ENCODE data around the gene C19orf85.

The C19orf85 gene

DNA sequence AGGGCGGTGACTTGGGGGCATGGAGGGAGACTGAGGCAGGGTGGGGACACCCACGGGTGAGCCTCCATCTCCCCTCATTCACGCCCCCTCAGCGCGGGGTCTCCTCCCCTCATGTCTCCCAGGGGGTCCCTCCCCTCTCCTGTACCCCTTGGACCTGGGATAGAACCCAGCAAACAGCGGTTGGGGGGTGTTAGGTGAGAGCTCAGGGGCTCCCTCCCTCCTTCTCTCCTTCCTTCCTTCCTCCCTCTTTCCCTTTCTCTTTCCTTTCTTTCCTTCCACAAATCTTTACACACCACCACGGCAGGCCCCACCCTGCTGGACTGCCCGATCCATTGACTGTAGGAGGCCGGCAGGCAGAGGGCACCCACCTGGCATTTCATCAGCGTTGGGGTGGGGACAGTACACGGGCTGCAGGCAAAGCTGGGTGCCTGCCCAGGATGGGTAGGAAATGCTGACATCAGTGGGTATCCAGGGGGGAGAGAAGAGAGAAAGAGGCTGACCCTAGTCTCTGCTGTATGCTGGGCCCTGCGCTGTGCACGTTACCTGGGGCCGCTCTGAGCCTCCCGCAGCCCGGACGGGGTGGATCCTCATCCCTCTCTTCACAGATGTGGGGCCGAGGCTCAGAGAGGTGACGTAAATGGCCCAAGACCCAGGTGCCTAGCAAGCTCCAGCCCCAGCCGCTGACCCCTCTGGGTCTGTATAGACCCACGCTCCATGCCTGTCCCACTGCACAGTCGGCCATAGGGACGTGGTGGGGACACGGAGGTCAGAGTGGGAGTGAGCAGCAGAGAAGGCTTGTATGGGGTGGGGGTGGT is 27.2 kb upstream of the C19orf85 start:
- no peak for DNase-seq (ENCODE audit: low spot score)
- Histone ChIP-seq H2BK5ac (ENCODE audit: low read length) (no peak overlapping the region), H3K4me2 (ENCODE audit: insufficient read depth, low read length, poor library complexity, severe bottlenecking) (no peak overlapping the region), H3K27ac (replicated peaks; ENCODE audit: low read length) (no peak overlapping the region), H3K79me1 (ENCODE audit: low read depth, low read length) (peaks cover 6% of the 10 kb centered on the region), H3K14ac (ENCODE audit: low read length) (no peak overlapping the region), H3K27me3 (ENCODE audit: control insufficient read depth in 3 of 3, insufficient read depth in 3 of 3, low read depth in 1 of 3, low read length in 3 of 3) (no peaks in the 10 kb centered on the region), H4K91ac (ENCODE audit: low read depth, low read length, poor library complexity) (no peak overlapping the region), H4K8ac (ENCODE audit: low read depth, low read length) (no peak overlapping the region), H3K23ac (ENCODE audit: low read depth, low read length, poor library complexity) (peak overlapping the region; percentile 11), H2BK15ac (ENCODE audit: low read length) (no peak overlapping the region), H2BK120ac (ENCODE audit: low read depth, low read length) (no peak overlapping the region), H3K9ac (ENCODE audit: low read depth, low read length, poor library complexity) (no peak overlapping the region), H3K4me3 (ENCODE audit: low read length in 2 of 2) (no peak overlapping the region), H2AK5ac (ENCODE audit: low read depth, low read length) (peak overlapping the region; percentile 81), H3K4ac (ENCODE audit: low read length) (peak overlapping the region; percentile 42), H3K18ac (ENCODE audit: low read length) (peak overlapping the region; percentile 24), H3K9me3 (replicated peaks in 1 of 2; ENCODE audit: control insufficient read depth in 2 of 2, insufficient read depth in 1 of 2, low read depth in 1 of 2, low read length in 2 of 2) (no peaks in the 10 kb centered on the region), H3K4me1 (ENCODE audit: control insufficient read depth in 2 of 2, insufficient read depth in 1 of 2, low read depth in 1 of 2, low read length in 2 of 2) (peaks cover 24 to 39% of the 10 kb centered on the region in 2 donors), H2AFZ (ENCODE audit: low read length) (peak overlapping the region; percentile 73), H3K36me3 (replicated peaks in 1 of 2; ENCODE audit: control insufficient read depth in 2 of 2, insufficient read depth in 2 of 2, low read length in 2 of 2) (no peaks in the 10 kb centered on the region), H2BK12ac (ENCODE audit: low read length) (no peak overlapping the region)
- no CpG with 5 or more reads among the region's 24 CpGs for WGBS, 2 donors (ENCODE audit: extremely low coverage in 2 of 2, insufficient read length in 2 of 2, insufficient replicate concordance in 1 of 2)

DNA sequence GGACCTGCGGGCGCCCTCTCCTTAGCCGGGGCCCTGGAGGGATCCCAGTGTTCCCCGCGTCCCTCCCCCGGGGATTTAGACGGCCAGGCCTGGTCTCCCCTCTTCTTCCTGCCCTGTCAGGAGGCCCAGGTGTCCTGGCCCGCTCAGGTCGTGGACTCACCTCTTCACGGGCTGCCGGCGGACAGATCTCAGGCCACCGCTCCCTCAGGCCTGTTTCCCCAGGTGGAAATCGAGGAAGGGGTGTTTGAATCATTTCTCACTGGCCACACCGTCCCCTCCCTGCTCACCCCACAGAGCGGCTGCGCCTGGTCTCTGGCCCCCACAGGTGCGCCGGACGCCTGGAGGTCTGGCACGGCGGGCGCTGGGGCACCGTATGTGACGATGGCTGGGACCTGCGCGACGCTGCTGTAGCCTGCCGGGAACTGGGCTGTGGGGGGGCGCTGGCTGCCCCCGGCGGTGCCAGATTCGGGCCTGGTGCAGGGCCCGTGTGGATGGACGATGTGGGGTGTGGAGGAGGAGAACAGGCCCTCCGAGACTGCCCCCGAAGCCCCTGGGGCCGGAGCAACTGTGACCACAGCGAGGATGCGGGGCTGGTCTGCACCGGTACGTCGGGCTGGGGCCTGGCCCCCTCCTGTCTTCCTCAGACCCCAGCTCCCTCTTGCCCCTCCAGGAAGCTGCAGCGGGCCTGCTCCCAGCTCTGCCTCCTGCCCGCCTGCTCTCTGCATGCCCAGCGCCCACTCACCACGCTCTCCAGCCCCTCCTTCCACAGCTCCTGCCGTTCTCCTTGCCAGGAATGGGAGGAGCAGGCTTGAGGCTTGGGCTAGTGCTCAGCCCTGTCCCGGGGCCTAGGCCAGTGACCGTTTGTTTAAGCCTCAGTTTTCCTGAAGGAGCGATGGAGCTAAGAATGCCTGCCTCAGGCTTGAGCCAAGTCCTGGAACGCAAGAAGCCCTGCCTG is 26.2 kb upstream of the C19orf85 start:
- H2AFZ ChIP-seq (ENCODE audit: low read length), result peak overlapping the region; percentile 73
- no peaks in the 10 kb centered on the region for H3K36me3 ChIP-seq (replicated peaks in 1 of 2; ENCODE audit: control insufficient read depth in 2 of 2, insufficient read depth in 2 of 2, low read length in 2 of 2)
- no peak overlapping the region for H2BK5ac ChIP-seq (ENCODE audit: low read length)
- peaks cover 8% of the 10 kb centered on the region for H3K79me1 ChIP-seq (ENCODE audit: low read depth, low read length)
- peaks cover 29 to 48% of the 10 kb centered on the region in 2 donors for H3K4me1 ChIP-seq (ENCODE audit: control insufficient read depth in 2 of 2, insufficient read depth in 1 of 2, low read depth in 1 of 2, low read length in 2 of 2)
- no peak overlapping the region for H3K27ac ChIP-seq (replicated peaks; ENCODE audit: low read length)
- H3K23ac ChIP-seq (ENCODE audit: low read depth, low read length, poor library complexity), result peak overlapping the region; percentile 43
- no peaks in the 10 kb centered on the region for H3K27me3 ChIP-seq (ENCODE audit: control insufficient read depth in 3 of 3, insufficient read depth in 3 of 3, low read depth in 1 of 3, low read length in 3 of 3)
- H3K9ac ChIP-seq (ENCODE audit: low read depth, low read length, poor library complexity), result peak overlapping the region; percentile 3
- H3K9me3 ChIP-seq (replicated peaks in 1 of 2; ENCODE audit: control insufficient read depth in 2 of 2, insufficient read depth in 1 of 2, low read depth in 1 of 2, low read length in 2 of 2), result no peaks in the 10 kb centered on the region
- no CpG with 5 or more reads among the region's 52 CpGs for WGBS, 2 donors (ENCODE audit: extremely low coverage in 2 of 2, insufficient read length in 2 of 2, insufficient replicate concordance in 1 of 2)
- H3K4me3 ChIP-seq (ENCODE audit: low read length in 2 of 2), result no peak overlapping the region
- H3K4me2 ChIP-seq (ENCODE audit: insufficient read depth, low read length, poor library complexity, severe bottlenecking), result no peak overlapping the region
- H2AK5ac ChIP-seq (ENCODE audit: low read depth, low read length), result peak overlapping the region; percentile 81
- H2BK12ac ChIP-seq (ENCODE audit: low read length), result peak overlapping the region; percentile 41
- peak overlapping the region; percentile 71 for H3K14ac ChIP-seq (ENCODE audit: low read length)
- no peak overlapping the region for H4K91ac ChIP-seq (ENCODE audit: low read depth, low read length, poor library complexity)
- no peak overlapping the region for H4K8ac ChIP-seq (ENCODE audit: low read depth, low read length)
- peak overlapping the region; percentile 37 for H3K4ac ChIP-seq (ENCODE audit: low read length)
- no peak overlapping the region for H3K18ac ChIP-seq (ENCODE audit: low read length)
- no peak for DNase-seq (ENCODE audit: low spot score)
- H2BK120ac ChIP-seq (ENCODE audit: low read depth, low read length), result peak overlapping the region; percentile 18
- H2BK15ac ChIP-seq (ENCODE audit: low read length), result peak overlapping the region; percentile 58

DNA sequence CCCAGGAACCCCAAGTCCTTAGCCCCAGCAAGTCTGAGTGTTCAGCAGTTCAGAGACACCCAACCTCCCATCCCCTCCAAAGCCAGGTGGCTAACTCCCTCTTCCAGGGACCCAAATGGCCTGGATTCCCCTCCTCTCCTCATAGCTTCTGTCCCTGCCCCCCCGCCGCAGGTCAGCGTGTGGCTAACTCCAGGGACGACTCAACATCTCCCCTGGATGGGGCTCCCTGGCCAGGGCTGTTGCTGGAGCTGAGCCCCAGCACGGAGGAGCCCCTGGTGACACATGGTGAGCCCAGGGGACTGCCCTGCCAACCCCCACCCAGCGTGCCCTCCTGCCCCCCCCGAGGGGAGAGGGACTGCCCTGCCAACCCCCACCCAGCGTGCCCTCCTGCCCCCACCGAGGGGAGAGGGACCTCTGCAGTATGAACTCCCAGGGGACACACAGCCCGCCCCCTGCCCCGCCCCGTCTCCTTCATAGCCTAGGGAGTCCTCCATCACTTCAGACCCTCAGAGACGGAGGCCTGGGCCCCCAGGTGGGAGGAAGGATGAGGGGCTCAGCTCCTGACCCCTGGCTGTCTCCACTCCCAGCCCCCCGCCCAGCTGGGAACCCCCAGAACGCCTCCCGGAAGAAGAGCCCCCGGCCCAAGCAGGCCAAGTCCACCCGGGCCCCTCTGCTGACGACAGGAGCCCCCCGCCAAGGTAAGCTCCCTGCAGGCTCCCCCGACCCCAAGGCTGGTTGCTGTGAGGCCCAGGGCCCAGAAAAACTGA is 25.3 kb upstream of the C19orf85 start:
- no peaks in the 10 kb centered on the region for H3K27me3 ChIP-seq (ENCODE audit: control insufficient read depth in 3 of 3, insufficient read depth in 3 of 3, low read depth in 1 of 3, low read length in 3 of 3)
- no peak overlapping the region for H3K27ac ChIP-seq (replicated peaks; ENCODE audit: low read length)
- H4K91ac ChIP-seq (ENCODE audit: low read depth, low read length, poor library complexity), result no peak overlapping the region
- H3K9me3 ChIP-seq (replicated peaks in 1 of 2; ENCODE audit: control insufficient read depth in 2 of 2, insufficient read depth in 1 of 2, low read depth in 1 of 2, low read length in 2 of 2), result no peaks in the 10 kb centered on the region
- H3K4me3 ChIP-seq (ENCODE audit: low read length in 2 of 2), result no peak overlapping the region
- WGBS, 2 donors (ENCODE audit: extremely low coverage in 2 of 2, insufficient read length in 2 of 2, insufficient replicate concordance in 1 of 2), result no CpG with 5 or more reads among the region's 21 CpGs
- H3K36me3 ChIP-seq (replicated peaks in 1 of 2; ENCODE audit: control insufficient read depth in 2 of 2, insufficient read depth in 2 of 2, low read length in 2 of 2), result no peaks in the 10 kb centered on the region
- H2AK5ac ChIP-seq (ENCODE audit: low read depth, low read length), result peak overlapping the region; percentile 97
- H3K4me1 ChIP-seq (ENCODE audit: control insufficient read depth in 2 of 2, insufficient read depth in 1 of 2, low read depth in 1 of 2, low read length in 2 of 2), result peaks cover 33 to 48% of the 10 kb centered on the region in 2 donors
- peak overlapping the region; percentile 69 for H3K4ac ChIP-seq (ENCODE audit: low read length)
- peak overlapping the region; percentile 75 for H2BK15ac ChIP-seq (ENCODE audit: low read length)
- no peak overlapping the region for H2BK12ac ChIP-seq (ENCODE audit: low read length)
- H3K4me2 ChIP-seq (ENCODE audit: insufficient read depth, low read length, poor library complexity, severe bottlenecking), result no peak overlapping the region
- H2BK5ac ChIP-seq (ENCODE audit: low read length), result peak overlapping the region; percentile 39
- H3K18ac ChIP-seq (ENCODE audit: low read length), result peak overlapping the region; percentile 85
- peaks cover 8% of the 10 kb centered on the region for H3K79me1 ChIP-seq (ENCODE audit: low read depth, low read length)
- H2AFZ ChIP-seq (ENCODE audit: low read length), result no peak overlapping the region
- no peak for DNase-seq (ENCODE audit: low spot score)
- H3K14ac ChIP-seq (ENCODE audit: low read length), result no peak overlapping the region
- peak overlapping the region; percentile 78 for H3K9ac ChIP-seq (ENCODE audit: low read depth, low read length, poor library complexity)
- H3K23ac ChIP-seq (ENCODE audit: low read depth, low read length, poor library complexity), result peak overlapping the region; percentile 73
- H2BK120ac ChIP-seq (ENCODE audit: low read depth, low read length), result peak overlapping the region; percentile 81
- no peak overlapping the region for H4K8ac ChIP-seq (ENCODE audit: low read depth, low read length)

Measured in neuronal stem cell (in vitro differentiated cells).